BJ (cell line): ENCODE data around the gene TMTC4. TPM values are rescaled to one million over a fixed set of nuclear protein-coding genes. Genes with fewer than 3 reads are reported as not detected.

Source experiments
- CTCF ChIA-PET: fragments of 350-600 bp; formaldehyde crosslinking; extraction: SDS; loops from one replicate; lab custom pipeline; 2021; ENCODE audit warnings: antibody characterized with exemption, inconsistent platforms; lab: Yijun Ruan, JAX
- POLR2A ChIA-PET: fragments of 300-600 bp; sonication (Branson Sonifier 250); formaldehyde crosslinking; extraction: SDS; loops from one replicate; lab custom pipeline; 2021; ENCODE audit warnings: antibody characterized with exemption; lab: Charles Lee
- DNase-seq: peaks from one replicate; pipeline ENCODE4 v3.0.0-alpha.2; 2011; ENCODE audit warnings: low read depth
- H3K27me3 ChIP-seq: 2 replicates; pipeline ENCODE4 v1.6.0; 2011; ENCODE audit warnings: low read length; ENCODE audit not compliant: control insufficient read depth, insufficient read depth
- H3K36me3 ChIP-seq: 2 replicates; pipeline ENCODE4 v1.5.1; 2011; ENCODE audit warnings: low read length; ENCODE audit not compliant: control insufficient read depth, insufficient read depth
- H3K4me3 ChIP-seq: 2 replicates; pipeline ENCODE4 v1.5.1; 2011; ENCODE audit warnings: low read depth, mild to moderate bottlenecking, control low read depth, low read length
- polyA plus RNA-seq: library from polyadenylated mRNA; depleted of rRNA; stranded (reverse); fragments of >200 nt; gene quantifications from 2 replicates; pipeline ENCODE4 v1.2.3, GENCODE V29; 2011
- TF ChIP-seq, protein P1 (sequence below): IDR thresholded peaks from 2 replicates; pipeline ENCODE4 v1.5.1; 2011; ENCODE audit warnings: low read depth, mild to moderate bottlenecking, control low read depth, inconsistent platforms, low read length, moderate library complexity; ENCODE audit not compliant: insufficient read depth

The TMTC4 gene
- polyA plus RNA-seq, 1 experiment, result 10.9 TPM

DNA sequence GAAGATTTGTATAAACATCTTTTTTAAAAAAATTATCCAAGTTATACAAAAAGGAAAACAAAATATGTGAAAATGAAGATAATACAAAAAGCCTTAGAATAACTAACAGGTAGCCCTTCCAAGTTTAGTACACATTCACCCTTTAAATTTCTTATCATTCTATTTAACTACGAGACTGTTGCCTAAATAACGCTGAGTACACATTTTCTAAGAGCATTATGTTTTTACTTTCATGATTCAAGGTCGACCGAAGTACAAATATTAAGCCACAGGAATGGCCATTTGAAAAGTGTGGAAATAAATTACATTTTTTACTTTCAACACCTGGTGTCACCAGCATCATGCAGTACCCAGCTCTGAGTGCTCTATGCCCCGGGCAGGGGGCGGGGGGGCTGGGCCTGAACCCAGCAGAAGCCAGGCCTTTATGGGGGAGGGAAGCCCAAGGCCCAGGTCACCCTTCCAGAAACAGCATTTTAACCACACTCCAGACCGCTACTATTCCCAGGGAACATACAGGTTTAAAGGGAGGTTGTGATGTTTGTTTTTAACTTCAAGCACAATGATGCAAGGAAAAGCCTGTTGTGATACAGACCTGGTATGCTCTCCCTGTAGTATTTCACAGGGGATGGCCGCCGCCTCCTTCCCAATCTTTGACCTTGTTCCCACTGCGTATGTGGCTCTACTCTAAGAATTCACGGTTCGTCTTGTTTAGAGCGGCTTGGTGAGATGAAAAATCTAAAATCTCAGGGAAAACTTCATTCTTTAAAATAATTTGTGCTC, 110.0 kb downstream of the TMTC4 start:
- no peak overlapping the region for H3K4me3 ChIP-seq
- TF ChIP-seq, protein P1, sequence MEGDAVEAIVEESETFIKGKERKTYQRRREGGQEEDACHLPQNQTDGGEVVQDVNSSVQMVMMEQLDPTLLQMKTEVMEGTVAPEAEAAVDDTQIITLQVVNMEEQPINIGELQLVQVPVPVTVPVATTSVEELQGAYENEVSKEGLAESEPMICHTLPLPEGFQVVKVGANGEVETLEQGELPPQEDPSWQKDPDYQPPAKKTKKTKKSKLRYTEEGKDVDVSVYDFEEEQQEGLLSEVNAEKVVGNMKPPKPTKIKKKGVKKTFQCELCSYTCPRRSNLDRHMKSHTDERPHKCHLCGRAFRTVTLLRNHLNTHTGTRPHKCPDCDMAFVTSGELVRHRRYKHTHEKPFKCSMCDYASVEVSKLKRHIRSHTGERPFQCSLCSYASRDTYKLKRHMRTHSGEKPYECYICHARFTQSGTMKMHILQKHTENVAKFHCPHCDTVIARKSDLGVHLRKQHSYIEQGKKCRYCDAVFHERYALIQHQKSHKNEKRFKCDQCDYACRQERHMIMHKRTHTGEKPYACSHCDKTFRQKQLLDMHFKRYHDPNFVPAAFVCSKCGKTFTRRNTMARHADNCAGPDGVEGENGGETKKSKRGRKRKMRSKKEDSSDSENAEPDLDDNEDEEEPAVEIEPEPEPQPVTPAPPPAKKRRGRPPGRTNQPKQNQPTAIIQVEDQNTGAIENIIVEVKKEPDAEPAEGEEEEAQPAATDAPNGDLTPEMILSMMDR, result no peak
- no peaks in the 10 kb centered on the region for H3K36me3 ChIP-seq
- no peaks in the 10 kb centered on the region for H3K27me3 ChIP-seq
- DNase-seq, result no peak
- ChIA-PET POLR2A (no interaction called here), CTCF (interaction anchor here (1.0 to 1.8 kb wide), 3 partner anchors 10 to 908 kb away, joined by 3 read pairs; no protein-coding TSS in a partner anchor)

DNA sequence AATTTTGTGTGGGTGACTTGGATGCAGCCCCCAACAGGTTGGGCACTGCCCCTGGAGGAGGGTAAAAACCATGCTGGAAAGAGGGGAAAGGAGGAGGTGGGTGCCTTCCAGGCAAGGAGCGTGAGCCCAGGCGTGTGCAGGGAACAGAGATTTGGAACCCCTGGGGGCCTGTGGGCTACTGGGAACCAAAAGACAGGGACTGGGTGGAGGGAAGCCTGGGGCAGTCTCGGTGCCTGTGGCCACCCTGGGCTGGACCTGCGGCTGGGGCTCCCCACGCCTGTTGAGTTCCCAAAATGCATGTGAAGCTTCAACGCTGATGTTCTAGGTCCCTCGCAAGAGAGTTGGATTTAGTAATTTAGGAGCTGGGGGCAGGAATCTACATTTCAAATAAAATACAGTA, 110.8 kb downstream of the TMTC4 start:
- Histone ChIP-seq H3K27me3 (no peaks in the 10 kb centered on the region), H3K4me3 (no peak overlapping the region), H3K36me3 (no peaks in the 10 kb centered on the region)
- CTCF ChIA-PET, result interaction anchor here (1.0 to 1.6 kb wide), 2 partner anchors 13 to 907 kb away, joined by 3 read pairs; no protein-coding TSS in a partner anchor
- no peak for DNase-seq
- TF ChIP-seq, protein P1, result no peak
- POLR2A ChIA-PET, result no interaction called here

DNA sequence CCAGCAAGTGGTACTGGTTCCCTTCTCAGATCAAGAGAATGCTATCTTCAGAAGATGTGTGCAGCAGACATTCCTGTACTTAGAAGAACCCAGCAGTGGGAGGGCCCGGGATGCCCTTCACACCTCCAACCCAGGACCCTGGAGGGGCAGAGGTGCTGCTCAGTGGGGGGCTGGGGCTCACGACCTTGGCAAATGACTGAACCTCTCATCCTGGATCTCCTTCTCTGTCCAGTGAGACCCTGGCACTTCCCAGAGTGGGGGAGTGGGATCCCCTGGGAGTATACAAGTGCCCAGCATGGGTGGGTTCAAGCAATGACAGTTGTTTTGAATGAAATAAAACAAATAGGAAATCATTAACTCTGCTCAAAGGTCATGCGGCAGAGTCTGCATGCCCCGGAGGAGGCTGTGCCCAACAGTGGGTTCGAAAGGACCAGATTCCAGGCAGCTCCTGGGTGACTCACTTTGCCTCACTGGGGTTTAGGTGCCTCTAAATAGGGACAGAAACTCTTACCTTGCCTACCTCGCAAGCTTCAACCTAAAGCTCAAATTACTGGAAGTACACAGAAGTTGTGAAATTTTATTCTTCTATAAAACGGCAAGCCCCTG, 112.9 kb downstream of the TMTC4 start:
- ChIA-PET POLR2A (no interaction called here), CTCF (interaction anchor here (0.6 to 4.4 kb wide), 3 partner anchors 9 to 15 kb away, joined by 3 to 26 read pairs (median 3); no protein-coding TSS in a partner anchor)
- Histone ChIP-seq H3K27me3 (no peaks in the 10 kb centered on the region), H3K36me3 (no peaks in the 10 kb centered on the region), H3K4me3 (no peak overlapping the region)
- no peak for DNase-seq
- TF ChIP-seq, protein P1, result no peak

DNA sequence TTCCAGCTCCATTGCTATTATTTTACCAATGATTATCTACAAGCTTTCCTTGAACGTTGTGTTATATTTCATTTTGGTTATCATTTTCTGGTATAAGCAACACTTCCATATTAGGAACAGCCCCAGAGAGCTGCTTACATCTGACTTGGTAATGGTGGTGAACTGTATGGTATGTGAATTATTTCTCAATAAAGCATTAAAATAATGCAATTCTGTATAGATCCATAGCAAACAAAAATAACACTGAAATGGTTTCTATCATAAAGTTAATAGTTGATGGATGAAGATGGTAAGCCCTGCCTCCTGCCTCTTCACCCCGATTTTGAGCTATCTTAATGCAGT, 113.5 kb downstream of the TMTC4 start:
- no peak overlapping the region for H3K4me3 ChIP-seq
- ChIA-PET CTCF (interaction anchor here (0.6 to 4.4 kb wide), 2 partner anchors 12 to 19 kb away, joined by 3 to 26 read pairs; no protein-coding TSS in a partner anchor), POLR2A (no interaction called here)
- TF ChIP-seq, protein P1, result no peak
- H3K36me3 ChIP-seq, result no peaks in the 10 kb centered on the region
- DNase-seq, result no peak
- no peaks in the 10 kb centered on the region for H3K27me3 ChIP-seq

DNA sequence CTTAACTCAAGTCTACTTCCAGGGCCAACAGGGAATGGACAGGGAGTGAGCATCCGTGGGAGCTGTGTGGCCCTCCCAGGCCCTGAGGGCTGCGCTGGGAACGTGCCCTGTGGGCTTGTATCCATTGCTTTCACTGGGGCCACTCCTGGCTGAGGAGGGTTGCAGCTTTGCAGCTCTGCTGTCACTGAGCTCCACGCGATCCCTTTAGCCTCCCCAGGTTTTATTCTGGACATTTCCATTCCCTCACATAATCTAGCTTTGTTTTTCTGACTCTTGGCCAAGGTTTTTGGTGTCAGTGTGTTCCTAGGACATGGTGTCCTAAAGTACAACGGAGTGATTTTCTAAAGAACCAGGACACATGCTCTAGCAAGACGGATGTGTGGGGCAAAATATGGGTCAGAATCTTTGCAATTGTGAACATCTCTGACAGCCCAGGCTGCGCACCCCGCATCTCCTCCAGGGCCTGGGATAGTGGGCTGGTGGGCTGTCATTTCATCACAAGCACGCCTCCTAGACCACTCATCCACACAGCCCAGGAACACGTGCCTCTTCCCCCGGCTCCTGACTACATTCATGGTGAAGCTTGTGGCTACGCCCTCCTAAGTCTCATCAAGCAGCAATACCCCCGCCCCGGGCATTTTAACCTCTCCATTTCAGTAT, 114.0 kb downstream of the TMTC4 start:
- no peak for DNase-seq
- ChIA-PET POLR2A (no interaction called here), CTCF (interaction anchor here (0.6 to 4.4 kb wide), 2 partner anchors 13 to 18 kb away, joined by 3 to 26 read pairs; no protein-coding TSS in a partner anchor)
- Histone ChIP-seq H3K4me3 (no peak overlapping the region), H3K27me3 (no peaks in the 10 kb centered on the region), H3K36me3 (no peaks in the 10 kb centered on the region)
- TF ChIP-seq, protein P1, result no peak
